HepG2 (cell line): ENCODE results near the gene STK11. TPM values are rescaled to one million over a fixed set of nuclear protein-coding genes. Genes with fewer than 3 reads are reported as not detected.
A peak's percentile ranks its signal among the peaks of the same experiment; 100 is the strongest.

Experiments
- CREM ChIP-seq, 2 experiments: sonication (generic) in 1 of 2; formaldehyde crosslinking in 1 of 2; IDR thresholded peaks; 2 replicates each; pipeline versions ENCODE4 v1.4.0 to v1.6.1; 2016 to 2020; ENCODE audit warnings: antibody characterized with exemption in 1 of 2, mild to moderate bottlenecking in 1 of 2, missing genetic modification reagents in 1 of 2
- HOXA5 ChIP-seq: sonication (generic); formaldehyde crosslinking; IDR thresholded peaks from 2 replicates; pipeline ENCODE4 v1.4.0; 2020; ENCODE audit warnings: missing genetic modification reagents
- HOXA9 ChIP-seq: sonication (generic); formaldehyde crosslinking; IDR thresholded peaks from 2 replicates; pipeline ENCODE4 v1.8.1; 2022; ENCODE audit warnings: missing genetic modification reagents, mild to moderate bottlenecking, moderate library complexity, borderline replicate concordance
- ISX ChIP-seq: sonication (generic); formaldehyde crosslinking; conservative IDR thresholded peaks from 2 replicates; pipeline ENCODE4 v1.5.0; 2020; ENCODE audit warnings: missing genetic modification reagents
- KDM2A ChIP-seq: sonication (generic); formaldehyde crosslinking; IDR thresholded peaks from 2 replicates; pipeline ENCODE4 v1.4.0; 2020; ENCODE audit warnings: low read depth, missing genetic modification reagents, borderline replicate concordance
- KDM5A ChIP-seq: fragments of 200-600 bp; sonication (generic); IDR thresholded peaks from 2 replicates; pipeline ENCODE4 v1.7.0; 2018; ENCODE audit warnings: antibody characterized with exemption, mild to moderate bottlenecking, low read length, borderline replicate concordance
- KLF11 ChIP-seq: IDR thresholded peaks from 2 replicates; pipeline ENCODE4 v1.6.1; 2016; ENCODE audit warnings: missing compliant biosample characterization
- KLF15 ChIP-seq: sonication (generic); formaldehyde crosslinking; IDR thresholded peaks from 2 replicates; pipeline ENCODE4 v1.8.1; 2023; ENCODE audit warnings: borderline replicate concordance, mild to moderate bottlenecking, inconsistent platforms, missing genetic modification reagents, mixed read lengths
- MYC ChIP-seq: sonication (generic); formaldehyde crosslinking; IDR thresholded peaks from 2 replicates; pipeline ENCODE4 v1.9.0; 2021; ENCODE audit warnings: missing genetic modification reagents, borderline replicate concordance
- PHF21A ChIP-seq: sonication (generic); formaldehyde crosslinking; IDR thresholded peaks from 2 replicates; pipeline ENCODE4 v1.5.0; 2020; ENCODE audit warnings: mild to moderate bottlenecking, missing genetic modification reagents
- POLR2A ChIP-seq, 2 experiments: IDR thresholded peaks; 2 replicates each; pipeline ENCODE4 v1.6.1; 2011; ENCODE audit warnings: low read depth in 2 of 2, low read length in 2 of 2, mild to moderate bottlenecking in 1 of 2, moderate library complexity in 1 of 2; ENCODE audit not compliant: insufficient read depth in 1 of 2
- RBFOX2 ChIP-seq: fragments of 200-400 bp; formaldehyde crosslinking; IDR thresholded peaks from 2 replicates; pipeline ENCODE4 v1.6.1; 2017; ENCODE audit warnings: low read depth, mild to moderate bottlenecking, low read length
- TGIF2 ChIP-seq: IDR thresholded peaks from 2 replicates; pipeline ENCODE4 v1.6.1; 2016; ENCODE audit warnings: control low read depth, missing compliant biosample characterization
- ZBTB3 ChIP-seq: sonication (generic); formaldehyde crosslinking; IDR thresholded peaks from 2 replicates; pipeline ENCODE4 v1.4.0; 2020; ENCODE audit warnings: low read depth, mild to moderate bottlenecking, moderate library complexity, missing genetic modification reagents, borderline replicate concordance
- ZFP90 ChIP-seq: sonication (generic); formaldehyde crosslinking; IDR thresholded peaks from 2 replicates; pipeline ENCODE4 v1.8.0; 2022; ENCODE audit warnings: missing genetic modification reagents, mild to moderate bottlenecking, inconsistent platforms, borderline replicate concordance
- ZNF124 ChIP-seq: sonication (generic); formaldehyde crosslinking; IDR thresholded peaks from 2 replicates; pipeline ENCODE4 v1.4.0; 2020; ENCODE audit warnings: missing genetic modification reagents
- ZNF607 ChIP-seq: sonication (generic); formaldehyde crosslinking; IDR thresholded peaks from 2 replicates; pipeline ENCODE4 v1.5.1; 2020; ENCODE audit warnings: missing genetic modification reagents, mild to moderate bottlenecking, borderline replicate concordance
- ZNF709 ChIP-seq: sonication (generic); formaldehyde crosslinking; IDR thresholded peaks from 2 replicates; pipeline ENCODE4 v1.5.0; 2020; ENCODE audit warnings: mild to moderate bottlenecking, missing genetic modification reagents
- ZNF841 ChIP-seq: sonication (generic); formaldehyde crosslinking; IDR thresholded peaks from 2 replicates; pipeline ENCODE4 v1.8.1; 2023; ENCODE audit warnings: missing genetic modification reagents, borderline replicate concordance
- polyA plus RNA-seq, 8 experiments: library from polyadenylated mRNA; depleted of rRNA in 3 of 8; stranded (reverse) in 7 of 8; unstranded in 1 of 8; fragments of >200 nt; fragmentation: Illumina TruSeq in 4 of 8; extraction: Trizol in 4 of 8; gene quantifications; 2 replicates each; pipeline versions ENCODE4 v1.2.1 to v1.2.3, GENCODE V29; 2011 to 2016; ENCODE audit warnings: low read depth in 4 of 8, missing spikeins in 1 of 8, mixed read lengths in 1 of 8; ENCODE audit not compliant: insufficient read depth in 1 of 8
- total RNA-seq, 5 experiments: library from RNA; depleted of rRNA; stranded (reverse); fragments of >200 nt; fragmentation: Illumina TruSeq; extraction: Trizol; gene quantifications; 2 replicates each; pipeline ENCODE4 v1.2.3, GENCODE V29; 2016; ENCODE audit warnings: low read depth in 1 of 5
- TF ChIP-seq, protein P1 (sequence below): sonication (generic); formaldehyde crosslinking; IDR thresholded peaks from 2 replicates; pipeline ENCODE4 v1.4.0; 2020; ENCODE audit warnings: mild to moderate bottlenecking, missing genetic modification reagents
- TF ChIP-seq, protein P2 (sequence below): sonication (generic); formaldehyde crosslinking; IDR thresholded peaks from 2 replicates; pipeline ENCODE4 v1.4.0; 2020; ENCODE audit warnings: missing genetic modification reagents
- TF ChIP-seq, protein P3 (sequence below): sonication (generic); formaldehyde crosslinking; IDR thresholded peaks from 2 replicates; pipeline ENCODE4 v1.4.0; 2020; ENCODE audit warnings: missing genetic modification reagents
- TF ChIP-seq, protein P4 (sequence below): sonication (generic); formaldehyde crosslinking; IDR thresholded peaks from 2 replicates; pipeline ENCODE4 v1.9.0; 2022; ENCODE audit warnings: missing genetic modification reagents, mild to moderate bottlenecking, borderline replicate concordance

The STK11 gene
- total and polyA plus RNA-seq, 2 of the 13 experiments (the other 11 are each of a cell fraction or from before 2014, with no cell fraction given): 27.5 to 43.6 TPM

DNA sequence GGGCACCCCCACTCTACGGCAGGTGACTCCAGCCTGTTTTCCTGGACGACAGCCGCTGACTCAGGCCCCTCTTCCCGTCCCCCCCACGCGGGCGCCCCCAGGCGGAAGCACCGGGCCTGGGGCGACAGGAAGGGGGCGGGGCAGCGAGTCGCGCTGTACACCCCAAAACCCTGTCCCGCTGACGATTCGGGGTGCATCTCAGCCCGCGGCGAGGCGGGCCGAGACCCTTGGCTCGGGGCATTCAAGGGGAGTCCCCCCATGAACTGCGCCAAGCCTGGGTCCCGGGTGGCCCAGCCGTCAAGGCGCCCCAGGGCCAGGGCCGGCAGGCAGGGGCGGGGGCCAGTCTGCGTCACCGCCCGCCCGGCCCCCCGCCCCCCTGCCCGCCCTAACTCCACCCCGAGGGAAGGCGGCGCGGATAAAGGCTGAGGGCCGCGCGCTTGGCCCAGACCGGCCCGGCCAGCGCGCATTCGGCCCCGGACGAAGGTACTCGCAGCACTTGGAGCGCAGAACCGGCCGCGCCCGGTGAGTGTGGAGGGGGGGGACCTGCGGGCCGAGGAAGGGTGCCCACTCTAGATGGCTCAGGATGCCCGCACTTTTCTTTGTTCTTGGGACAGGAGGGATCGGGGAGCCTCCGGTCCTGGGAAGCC is 42.7 kb downstream of the STK11 start, which contains the start of gene MIDN (continued):
- TF ChIP-seq ISX (CRISPR knock-in tag) (0 out of 2 replicates have a peak, but pooled peaks have one; percentile 13), KDM5A (peak; percentile 52; the same call in 1 of the 2 replicates), ZNF709 (no peak), CREM (IDR thresholded peaks at IDR 0.05) (no peak), CREM (CRISPR knock-in tag; IDR thresholded peaks at IDR 0.05) (no peak), PHF21A (CRISPR knock-in tag) (peak; percentile 62; the same call in 1 of the 2 replicates), ZNF607 (CRISPR knock-in tag) (0 out of 2 replicates have a peak, but pooled peaks have one; percentile 79), ZNF841 (CRISPR knock-in tag) (no peak), KDM2A (CRISPR knock-in tag) (peak; percentile 81), KLF15 (CRISPR knock-in tag) (0 out of 2 replicates have a peak, but pooled peaks have one; percentile 69), POLR2A (IDR thresholded peaks at IDR 0.05; ENCODE audit: insufficient read depth in 1 of 2, low read depth in 2 of 2, low read length in 2 of 2) (peak in 1 of 2 experiments; percentile 97; a peak in 2 of 4 replicates), HOXA9 (CRISPR knock-in tag) (peak; percentile 68; the same call in 1 of the 2 replicates), HOXA5 (peak; percentile 73; the same call in 1 of the 2 replicates), TGIF2 (0 out of 2 replicates have a peak, but pooled peaks have one; percentile 26), MYC (peak; percentile 40; the same call in 1 of the 2 replicates), KLF11 (0 out of 2 replicates have a peak, but pooled peaks have one; percentile 19), RBFOX2 (peak; percentile 84), ZNF124 (CRISPR knock-in tag) (peak; percentile 43; the same call in 1 of the 2 replicates), ZFP90 (peak; percentile 50; the same call in 1 of the 2 replicates), ZBTB3 (no peak)
- TF ChIP-seq, protein P1, sequence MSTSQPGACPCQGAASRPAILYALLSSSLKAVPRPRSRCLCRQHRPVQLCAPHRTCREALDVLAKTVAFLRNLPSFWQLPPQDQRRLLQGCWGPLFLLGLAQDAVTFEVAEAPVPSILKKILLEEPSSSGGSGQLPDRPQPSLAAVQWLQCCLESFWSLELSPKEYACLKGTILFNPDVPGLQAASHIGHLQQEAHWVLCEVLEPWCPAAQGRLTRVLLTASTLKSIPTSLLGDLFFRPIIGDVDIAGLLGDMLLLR (CRISPR knock-in tag): no peak; the same call in none of the 2 replicates
- TF ChIP-seq, protein P2, sequence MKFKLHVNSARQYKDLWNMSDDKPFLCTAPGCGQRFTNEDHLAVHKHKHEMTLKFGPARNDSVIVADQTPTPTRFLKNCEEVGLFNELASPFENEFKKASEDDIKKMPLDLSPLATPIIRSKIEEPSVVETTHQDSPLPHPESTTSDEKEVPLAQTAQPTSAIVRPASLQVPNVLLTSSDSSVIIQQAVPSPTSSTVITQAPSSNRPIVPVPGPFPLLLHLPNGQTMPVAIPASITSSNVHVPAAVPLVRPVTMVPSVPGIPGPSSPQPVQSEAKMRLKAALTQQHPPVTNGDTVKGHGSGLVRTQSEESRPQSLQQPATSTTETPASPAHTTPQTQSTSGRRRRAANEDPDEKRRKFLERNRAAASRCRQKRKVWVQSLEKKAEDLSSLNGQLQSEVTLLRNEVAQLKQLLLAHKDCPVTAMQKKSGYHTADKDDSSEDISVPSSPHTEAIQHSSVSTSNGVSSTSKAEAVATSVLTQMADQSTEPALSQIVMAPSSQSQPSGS (CRISPR knock-in tag): 0 out of 2 replicates have a peak, but pooled peaks have one; percentile 26
- TF ChIP-seq, protein P3, sequence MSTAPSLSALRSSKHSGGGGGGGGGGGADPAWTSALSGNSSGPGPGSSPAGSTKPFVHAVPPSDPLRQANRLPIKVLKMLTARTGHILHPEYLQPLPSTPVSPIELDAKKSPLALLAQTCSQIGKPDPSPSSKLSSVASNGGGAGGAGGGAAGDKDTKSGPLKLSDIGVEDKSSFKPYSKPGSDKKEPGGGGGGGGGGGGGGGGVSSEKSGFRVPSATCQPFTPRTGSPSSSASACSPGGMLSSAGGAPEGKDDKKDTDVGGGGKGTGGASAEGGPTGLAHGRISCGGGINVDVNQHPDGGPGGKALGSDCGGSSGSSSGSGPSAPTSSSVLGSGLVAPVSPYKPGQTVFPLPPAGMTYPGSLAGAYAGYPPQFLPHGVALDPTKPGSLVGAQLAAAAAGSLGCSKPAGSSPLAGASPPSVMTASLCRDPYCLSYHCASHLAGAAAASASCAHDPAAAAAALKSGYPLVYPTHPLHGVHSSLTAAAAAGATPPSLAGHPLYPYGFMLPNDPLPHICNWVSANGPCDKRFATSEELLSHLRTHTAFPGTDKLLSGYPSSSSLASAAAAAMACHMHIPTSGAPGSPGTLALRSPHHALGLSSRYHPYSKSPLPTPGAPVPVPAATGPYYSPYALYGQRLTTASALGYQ (CRISPR knock-in tag): peak; percentile 71; the same call in 1 of the 2 replicates
- TF ChIP-seq, protein P4, sequence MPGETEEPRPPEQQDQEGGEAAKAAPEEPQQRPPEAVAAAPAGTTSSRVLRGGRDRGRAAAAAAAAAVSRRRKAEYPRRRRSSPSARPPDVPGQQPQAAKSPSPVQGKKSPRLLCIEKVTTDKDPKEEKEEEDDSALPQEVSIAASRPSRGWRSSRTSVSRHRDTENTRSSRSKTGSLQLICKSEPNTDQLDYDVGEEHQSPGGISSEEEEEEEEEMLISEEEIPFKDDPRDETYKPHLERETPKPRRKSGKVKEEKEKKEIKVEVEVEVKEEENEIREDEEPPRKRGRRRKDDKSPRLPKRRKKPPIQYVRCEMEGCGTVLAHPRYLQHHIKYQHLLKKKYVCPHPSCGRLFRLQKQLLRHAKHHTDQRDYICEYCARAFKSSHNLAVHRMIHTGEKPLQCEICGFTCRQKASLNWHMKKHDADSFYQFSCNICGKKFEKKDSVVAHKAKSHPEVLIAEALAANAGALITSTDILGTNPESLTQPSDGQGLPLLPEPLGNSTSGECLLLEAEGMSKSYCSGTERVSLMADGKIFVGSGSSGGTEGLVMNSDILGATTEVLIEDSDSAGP (CRISPR knock-in tag): no peak; the same call in 1 of the 2 replicates
